ENCODE results near the gene MYRIP. TPM values are rescaled to one million over a fixed set of nuclear protein-coding genes. Genes with fewer than 3 reads are reported as not detected.

The MYRIP gene
- total and polyA plus RNA-seq, 2 of the 4 experiments (the other 2 are of a cell fraction), result not detected

GRCh38 chr3:39803956-39804355, 5.5 kb upstream of the MYRIP start:
- in situ Hi-C loops (cut with MboI; ENCODE audit: low sequenced_read_pairs), result no loop called here
- no peak overlapping the region for H2AFZ ChIP-seq (replicated peaks; ENCODE audit: low read length, poor library complexity)
- no peak overlapping the region for H4K91ac ChIP-seq (ENCODE audit: insufficient read depth, low read depth, low read length)
- no peak overlapping the region for H3K4me3 ChIP-seq (ENCODE audit: insufficient read depth, low read depth, low read length)
- H4K8ac ChIP-seq (ENCODE audit: low read depth in 2 of 2, low read length in 2 of 2), result no peak overlapping the region
- no peak overlapping the region for H3K56ac ChIP-seq (ENCODE audit: extremely low read depth, insufficient read depth, low read length)
- no peaks in the 10 kb centered on the region for H3K4me1 ChIP-seq (ENCODE audit: control insufficient read depth, insufficient read depth, low read length)
- ChIA-PET CTCF (no interaction called here), POLR2A (ENCODE audit: unreplicated experiment) (no interaction called here)
- H3K18ac ChIP-seq (ENCODE audit: low read depth, low read length), result no peak overlapping the region
- no peaks in the 10 kb centered on the region for H3K9me1 ChIP-seq (ENCODE audit: insufficient read depth, low read length)
- ATAC-seq (ENCODE audit: low read depth), result no peak
- H3K36me3 ChIP-seq (ENCODE audit: control insufficient read depth, insufficient read depth, low read length), result no peaks in the 10 kb centered on the region
- H3K27ac ChIP-seq (ENCODE audit: insufficient read depth, low read length), result no peak overlapping the region
- intact Hi-C loops (cut with micrococcal nuclease), result no loop called here
- H3K9ac ChIP-seq (ENCODE audit: low read depth, low read length), result no peak overlapping the region
- no peaks in the 10 kb centered on the region for H4K20me1 ChIP-seq (ENCODE audit: insufficient read depth, low read length)
- no peak overlapping the region for H3K4me2 ChIP-seq (ENCODE audit: low read depth, low read length)
- no peak overlapping the region for H2AK9ac ChIP-seq (replicated peaks; ENCODE audit: low read depth, low read length, poor library complexity)
- no peak overlapping the region for H2BK15ac ChIP-seq (ENCODE audit: low read depth, low read length)
- H2AK5ac ChIP-seq (ENCODE audit: low read depth, low read length), result no peak overlapping the region
- no peak overlapping the region for H2BK5ac ChIP-seq (ENCODE audit: low read depth, low read length, poor library complexity, severe bottlenecking)
- H3K4ac ChIP-seq (ENCODE audit: low read depth, low read length), result no peak overlapping the region
- no peaks in the 10 kb centered on the region for H3K79me1 ChIP-seq (ENCODE audit: low read depth in 1 of 2, low read length in 2 of 2)
- DNase-seq, result no peak
- 0% methylated on average over 1 of the region's 2 CpGs; no CpG with 5 or more reads in 1 of the 2 experiments for WGBS, 2 experiments (ENCODE audit: extremely low coverage in 2 of 2, insufficient read length in 1 of 2)
- peaks cover 2% of the 10 kb centered on the region; the same call in 1 of the 2 replicates for H3K9me3 ChIP-seq (ENCODE audit: control insufficient read depth, insufficient read depth, low read length)
- H2BK120ac ChIP-seq (ENCODE audit: low read depth, low read length), result no peak overlapping the region
- peaks cover 5% of the 10 kb centered on the region; the same call in 1 of the 2 replicates for H3K27me3 ChIP-seq (ENCODE audit: control insufficient read depth, insufficient read depth, low read length)
- no peak overlapping the region for H3K14ac ChIP-seq (replicated peaks; ENCODE audit: low read depth, low read length)
- dilution Hi-C loops (cut with HindIII; ENCODE audit: low sequenced_read_pairs, unreplicated experiment), result no loop called here
- TF ChIP-seq FOS (IDR thresholded peaks at IDR 0.05; ENCODE audit: low read depth, low read length) (no peak), RFX5 (IDR thresholded peaks at IDR 0.05; ENCODE audit: low read depth, low read length) (no peak), ELK1 (IDR thresholded peaks at IDR 0.05; ENCODE audit: borderline replicate concordance, low read depth, low read length) (no peak), RAD21 (IDR thresholded peaks at IDR 0.05; ENCODE audit: low read length) (no peak), MXI1 (IDR thresholded peaks at IDR 0.05; ENCODE audit: borderline replicate concordance, low read depth, low read length) (no peak), CEBPB (IDR thresholded peaks at IDR 0.05; ENCODE audit: low read depth, low read length) (no peak), POLR2A (IDR thresholded peaks at IDR 0.05; ENCODE audit: low read depth, low read length) (no peak), NFE2L2 (IDR thresholded peaks at IDR 0.05; ENCODE audit: low read depth, low read length) (no peak), RCOR1 (IDR thresholded peaks at IDR 0.05; ENCODE audit: insufficient replicate concordance, low read length) (no peak), SMC3 (IDR thresholded peaks at IDR 0.05; ENCODE audit: low read depth, low read length) (no peak)
- TF ChIP-seq, protein P1, sequence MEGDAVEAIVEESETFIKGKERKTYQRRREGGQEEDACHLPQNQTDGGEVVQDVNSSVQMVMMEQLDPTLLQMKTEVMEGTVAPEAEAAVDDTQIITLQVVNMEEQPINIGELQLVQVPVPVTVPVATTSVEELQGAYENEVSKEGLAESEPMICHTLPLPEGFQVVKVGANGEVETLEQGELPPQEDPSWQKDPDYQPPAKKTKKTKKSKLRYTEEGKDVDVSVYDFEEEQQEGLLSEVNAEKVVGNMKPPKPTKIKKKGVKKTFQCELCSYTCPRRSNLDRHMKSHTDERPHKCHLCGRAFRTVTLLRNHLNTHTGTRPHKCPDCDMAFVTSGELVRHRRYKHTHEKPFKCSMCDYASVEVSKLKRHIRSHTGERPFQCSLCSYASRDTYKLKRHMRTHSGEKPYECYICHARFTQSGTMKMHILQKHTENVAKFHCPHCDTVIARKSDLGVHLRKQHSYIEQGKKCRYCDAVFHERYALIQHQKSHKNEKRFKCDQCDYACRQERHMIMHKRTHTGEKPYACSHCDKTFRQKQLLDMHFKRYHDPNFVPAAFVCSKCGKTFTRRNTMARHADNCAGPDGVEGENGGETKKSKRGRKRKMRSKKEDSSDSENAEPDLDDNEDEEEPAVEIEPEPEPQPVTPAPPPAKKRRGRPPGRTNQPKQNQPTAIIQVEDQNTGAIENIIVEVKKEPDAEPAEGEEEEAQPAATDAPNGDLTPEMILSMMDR (conservative IDR thresholded peaks at IDR 0.05; ENCODE audit: low read depth, low read length), result no peak
- TF ChIP-seq, protein P2, sequence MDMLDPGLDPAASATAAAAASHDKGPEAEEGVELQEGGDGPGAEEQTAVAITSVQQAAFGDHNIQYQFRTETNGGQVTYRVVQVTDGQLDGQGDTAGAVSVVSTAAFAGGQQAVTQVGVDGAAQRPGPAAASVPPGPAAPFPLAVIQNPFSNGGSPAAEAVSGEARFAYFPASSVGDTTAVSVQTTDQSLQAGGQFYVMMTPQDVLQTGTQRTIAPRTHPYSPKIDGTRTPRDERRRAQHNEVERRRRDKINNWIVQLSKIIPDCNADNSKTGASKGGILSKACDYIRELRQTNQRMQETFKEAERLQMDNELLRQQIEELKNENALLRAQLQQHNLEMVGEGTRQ (IDR thresholded peaks at IDR 0.05; ENCODE audit: low read depth, low read length), result no peak
- H4K5ac ChIP-seq (ENCODE audit: low read depth, low read length), result no peak overlapping the region
- no peak overlapping the region for H3K23ac ChIP-seq (ENCODE audit: low read depth, low read length)
- no TSS peak for BruUV-seq (replicated peaks)
- H2BK20ac ChIP-seq (ENCODE audit: low read depth, low read length), result no peak overlapping the region
